DOHH2 (cell line): ENCODE measurements around the gene TANC1.

Experiments
- CTCF ChIP-seq: fragments of 200-600 bp; sonication (generic); IDR thresholded peaks from one replicate; pipeline ENCODE4 v1.5.1; 2014; ENCODE audit warnings: antibody characterized with exemption, mild to moderate bottlenecking, low read depth, low read length; ENCODE audit not compliant: poor library complexity, severe bottlenecking
- EZH2phosphoT487 ChIP-seq: fragments of 200-600 bp; sonication (generic); IDR thresholded peaks from 2 replicates; pipeline ENCODE4 v1.6.1; 2017; ENCODE audit warnings: borderline replicate concordance, mild to moderate bottlenecking, antibody characterized with exemption, low read length, moderate library complexity, mixed read lengths

DNA sequence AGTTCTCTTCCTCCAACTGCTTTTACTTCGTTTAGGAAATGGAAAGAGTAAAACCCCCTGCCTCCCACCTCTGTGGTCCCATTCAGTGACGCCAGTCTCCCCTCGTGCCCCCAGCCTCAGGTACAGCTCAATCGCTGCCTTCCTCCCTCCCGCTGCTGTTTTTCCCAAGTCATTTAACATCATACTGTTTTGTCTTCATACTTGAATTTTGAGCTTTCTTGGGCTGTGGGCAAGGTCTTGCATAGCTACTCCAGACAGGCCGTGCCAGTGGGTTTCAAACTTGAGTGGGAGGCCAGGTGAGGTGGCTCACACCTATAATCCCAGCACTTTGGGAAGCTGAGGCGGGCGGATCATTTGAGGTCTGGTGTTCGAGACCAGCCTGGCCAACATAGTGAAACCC, 155.3 kb downstream of the TANC1 start:
- no peak for TF ChIP-seq CTCF
- TF ChIP-seq EZH2phosphoT487: no peak
